ENCODE measurements around the gene SLC27A5.
A peak's percentile ranks its signal among the peaks of the same experiment; 100 is the strongest.
"Not testable (repeated sequence)": the region's sequence is repeated elsewhere in the genome, so short reads cannot be mapped to it uniquely, and the experiment has no call there.

The SLC27A5 gene

GRCh38 chr19:58519355-58520256, 7.8 kb upstream of the SLC27A5 start, which contains the start of gene ZBTB45:
TSS of gene ZBTB45 (minus strand) at chr19:58519810. CDS start at chr19:58517673, 2,137 bp downstream.
- peak; percentile 88 to 92 for DNase-seq

- peak; percentile 43 to 47 for DNase-seq
Measured at GRCh38 chr19:58519087-58519354, 7.2 kb upstream of the SLC27A5 start.

GRCh38 chr19:58518256-58519086, 6.7 kb upstream of the SLC27A5 start:
- DNase-seq = no peak

GRCh38 chr19:58516964-58517833, 5.4 kb upstream of the SLC27A5 start:
- DNase-seq = no peak

GRCh38 chr19:58516246-58516836, 4.5 kb upstream of the SLC27A5 start:
- DNase-seq = no peak

- no peak for DNase-seq
Measured at GRCh38 chr19:58515259-58515658, 3.5 kb upstream of the SLC27A5 start.

GRCh38 chr19:58514564-58515022, 2.8 kb upstream of the SLC27A5 start:
- no peak for DNase-seq

GRCh38 chr19:58513694-58514563, 2.1 kb upstream of the SLC27A5 start:
- DNase-seq = peak; percentile 95 to 99

- no peak for DNase-seq
Measured at GRCh38 chr19:58513213-58513693, 1.5 kb upstream of the SLC27A5 start.

GRCh38 chr19:58510084-58510862, 1.5 kb downstream of the SLC27A5 start:
- DNase-seq = no peak

GRCh38 chr19:58509731-58510083, 2.1 kb downstream of the SLC27A5 start:
- DNase-seq = no peak

- not testable (repeated sequence) for DNase-seq
Measured at GRCh38 chr19:58507602-58508223, 4.1 kb downstream of the SLC27A5 start.

- no peak for DNase-seq
Measured at GRCh38 chr19:58500242-58500641, 11.6 kb downstream of the SLC27A5 start.

GRCh38 chr19:58499021-58499927, 12.5 kb downstream of the SLC27A5 start:
- peak; percentile 99 to 100 for DNase-seq

GRCh38 chr19:58498316-58499020, 13.3 kb downstream of the SLC27A5 start:
- no peak for DNase-seq

GRCh38 chr19:58497634-58498170, 14.1 kb downstream of the SLC27A5 start:
- DNase-seq = no peak

GRCh38 chr19:58492265-58492664, 19.5 kb downstream of the SLC27A5 start:
- no peak for DNase-seq

- DNase-seq = no peak
Measured at GRCh38 chr19:58491393-58491792, 20.4 kb downstream of the SLC27A5 start.
